Measurements from ENCODE around the gene MAPK14.

DNA sequence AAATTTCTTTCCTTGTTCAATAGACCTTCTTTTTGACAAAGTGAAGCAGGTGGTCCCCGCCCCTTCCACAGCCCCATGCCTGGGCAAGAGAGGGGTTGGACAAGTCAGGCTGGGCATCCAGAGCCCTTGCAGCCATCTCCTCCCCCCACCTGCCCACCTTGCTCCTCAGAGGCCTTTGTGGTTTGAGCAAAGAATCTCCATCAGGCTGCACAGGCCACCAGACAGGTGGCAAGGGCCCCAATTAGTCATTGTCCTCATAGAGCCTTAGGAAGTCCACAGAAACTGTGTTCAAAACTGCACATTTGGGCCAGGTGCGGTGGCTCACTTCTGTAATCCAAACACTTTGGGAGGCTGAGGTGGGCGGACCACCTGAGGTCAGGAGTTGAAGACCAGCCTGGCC, 101.2 kb downstream of the MAPK14 start:
- TF ChIP-seq, protein P1, sequence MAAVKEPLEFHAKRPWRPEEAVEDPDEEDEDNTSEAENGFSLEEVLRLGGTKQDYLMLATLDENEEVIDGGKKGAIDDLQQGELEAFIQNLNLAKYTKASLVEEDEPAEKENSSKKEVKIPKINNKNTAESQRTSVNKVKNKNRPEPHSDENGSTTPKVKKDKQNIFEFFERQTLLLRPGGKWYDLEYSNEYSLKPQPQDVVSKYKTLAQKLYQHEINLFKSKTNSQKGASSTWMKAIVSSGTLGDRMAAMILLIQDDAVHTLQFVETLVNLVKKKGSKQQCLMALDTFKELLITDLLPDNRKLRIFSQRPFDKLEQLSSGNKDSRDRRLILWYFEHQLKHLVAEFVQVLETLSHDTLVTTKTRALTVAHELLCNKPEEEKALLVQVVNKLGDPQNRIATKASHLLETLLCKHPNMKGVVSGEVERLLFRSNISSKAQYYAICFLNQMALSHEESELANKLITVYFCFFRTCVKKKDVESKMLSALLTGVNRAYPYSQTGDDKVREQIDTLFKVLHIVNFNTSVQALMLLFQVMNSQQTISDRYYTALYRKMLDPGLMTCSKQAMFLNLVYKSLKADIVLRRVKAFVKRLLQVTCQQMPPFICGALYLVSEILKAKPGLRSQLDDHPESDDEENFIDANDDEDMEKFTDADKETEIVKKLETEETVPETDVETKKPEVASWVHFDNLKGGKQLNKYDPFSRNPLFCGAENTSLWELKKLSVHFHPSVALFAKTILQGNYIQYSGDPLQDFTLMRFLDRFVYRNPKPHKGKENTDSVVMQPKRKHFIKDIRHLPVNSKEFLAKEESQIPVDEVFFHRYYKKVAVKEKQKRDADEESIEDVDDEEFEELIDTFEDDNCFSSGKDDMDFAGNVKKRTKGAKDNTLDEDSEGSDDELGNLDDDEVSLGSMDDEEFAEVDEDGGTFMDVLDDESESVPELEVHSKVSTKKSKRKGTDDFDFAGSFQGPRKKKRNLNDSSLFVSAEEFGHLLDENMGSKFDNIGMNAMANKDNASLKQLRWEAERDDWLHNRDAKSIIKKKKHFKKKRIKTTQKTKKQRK (IDR thresholded peaks at IDR 0.05; ENCODE audit: low read depth, low read length), result no peak
- TF ChIP-seq SMARCA5 (IDR thresholded peaks at IDR 0.05), result no peak
- TF ChIP-seq, protein P2, sequence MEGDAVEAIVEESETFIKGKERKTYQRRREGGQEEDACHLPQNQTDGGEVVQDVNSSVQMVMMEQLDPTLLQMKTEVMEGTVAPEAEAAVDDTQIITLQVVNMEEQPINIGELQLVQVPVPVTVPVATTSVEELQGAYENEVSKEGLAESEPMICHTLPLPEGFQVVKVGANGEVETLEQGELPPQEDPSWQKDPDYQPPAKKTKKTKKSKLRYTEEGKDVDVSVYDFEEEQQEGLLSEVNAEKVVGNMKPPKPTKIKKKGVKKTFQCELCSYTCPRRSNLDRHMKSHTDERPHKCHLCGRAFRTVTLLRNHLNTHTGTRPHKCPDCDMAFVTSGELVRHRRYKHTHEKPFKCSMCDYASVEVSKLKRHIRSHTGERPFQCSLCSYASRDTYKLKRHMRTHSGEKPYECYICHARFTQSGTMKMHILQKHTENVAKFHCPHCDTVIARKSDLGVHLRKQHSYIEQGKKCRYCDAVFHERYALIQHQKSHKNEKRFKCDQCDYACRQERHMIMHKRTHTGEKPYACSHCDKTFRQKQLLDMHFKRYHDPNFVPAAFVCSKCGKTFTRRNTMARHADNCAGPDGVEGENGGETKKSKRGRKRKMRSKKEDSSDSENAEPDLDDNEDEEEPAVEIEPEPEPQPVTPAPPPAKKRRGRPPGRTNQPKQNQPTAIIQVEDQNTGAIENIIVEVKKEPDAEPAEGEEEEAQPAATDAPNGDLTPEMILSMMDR (IDR thresholded peaks at IDR 0.05 in 2 of 3, conservative IDR thresholded peaks at IDR 0.05 in 1 of 3; ENCODE audit: control insufficient read depth in 2 of 3, extremely low read depth in 1 of 3, insufficient read depth in 1 of 3, low read depth in 3 of 3, low read length in 3 of 3), result no peak
- TF ChIP-seq BACH1 (IDR thresholded peaks at IDR 0.05; ENCODE audit: borderline replicate concordance), result no peak
- TF ChIP-seq RAD21 (IDR thresholded peaks at IDR 0.05; ENCODE audit: insufficient read depth, low read depth, low read length), result no peak
- TF ChIP-seq EZH2 (IDR thresholded peaks at IDR 0.05; ENCODE audit: borderline replicate concordance, control insufficient read depth, low read depth, low read length), result no peak
- TF ChIP-seq MTA3 (IDR thresholded peaks at IDR 0.05; ENCODE audit: borderline replicate concordance, low read length), result no peak
- TF ChIP-seq, protein P3, sequence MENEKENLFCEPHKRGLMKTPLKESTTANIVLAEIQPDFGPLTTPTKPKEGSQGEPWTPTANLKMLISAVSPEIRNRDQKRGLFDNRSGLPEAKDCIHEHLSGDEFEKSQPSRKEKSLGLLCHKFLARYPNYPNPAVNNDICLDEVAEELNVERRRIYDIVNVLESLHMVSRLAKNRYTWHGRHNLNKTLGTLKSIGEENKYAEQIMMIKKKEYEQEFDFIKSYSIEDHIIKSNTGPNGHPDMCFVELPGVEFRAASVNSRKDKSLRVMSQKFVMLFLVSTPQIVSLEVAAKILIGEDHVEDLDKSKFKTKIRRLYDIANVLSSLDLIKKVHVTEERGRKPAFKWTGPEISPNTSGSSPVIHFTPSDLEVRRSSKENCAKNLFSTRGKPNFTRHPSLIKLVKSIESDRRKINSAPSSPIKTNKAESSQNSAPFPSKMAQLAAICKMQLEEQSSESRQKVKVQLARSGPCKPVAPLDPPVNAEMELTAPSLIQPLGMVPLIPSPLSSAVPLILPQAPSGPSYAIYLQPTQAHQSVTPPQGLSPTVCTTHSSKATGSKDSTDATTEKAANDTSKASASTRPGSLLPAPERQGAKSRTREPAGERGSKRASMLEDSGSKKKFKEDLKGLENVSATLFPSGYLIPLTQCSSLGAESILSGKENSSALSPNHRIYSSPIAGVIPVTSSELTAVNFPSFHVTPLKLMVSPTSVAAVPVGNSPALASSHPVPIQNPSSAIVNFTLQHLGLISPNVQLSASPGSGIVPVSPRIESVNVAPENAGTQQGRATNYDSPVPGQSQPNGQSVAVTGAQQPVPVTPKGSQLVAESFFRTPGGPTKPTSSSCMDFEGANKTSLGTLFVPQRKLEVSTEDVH (IDR thresholded peaks at IDR 0.05; ENCODE audit: low read depth, partially characterized antibody), result no peak
- TF ChIP-seq YY1 (IDR thresholded peaks at IDR 0.05; ENCODE audit: low read depth, low read length), result no peak
- TF ChIP-seq RCOR1 (conservative IDR thresholded peaks at IDR 0.05; ENCODE audit: low read depth, low read length), result no peak
